Measurements from ENCODE around the gene CCNDBP1.
"Not testable (repeated sequence)": the region's sequence is repeated elsewhere in the genome, so short reads cannot be mapped to it uniquely, and the experiment has no call there.

CCNDBP1 gene

GRCh38 chr15:43194795-43195194 lies 9.6 kb downstream of the CCNDBP1 start:
- no peak for FAIRE-seq

DNA sequence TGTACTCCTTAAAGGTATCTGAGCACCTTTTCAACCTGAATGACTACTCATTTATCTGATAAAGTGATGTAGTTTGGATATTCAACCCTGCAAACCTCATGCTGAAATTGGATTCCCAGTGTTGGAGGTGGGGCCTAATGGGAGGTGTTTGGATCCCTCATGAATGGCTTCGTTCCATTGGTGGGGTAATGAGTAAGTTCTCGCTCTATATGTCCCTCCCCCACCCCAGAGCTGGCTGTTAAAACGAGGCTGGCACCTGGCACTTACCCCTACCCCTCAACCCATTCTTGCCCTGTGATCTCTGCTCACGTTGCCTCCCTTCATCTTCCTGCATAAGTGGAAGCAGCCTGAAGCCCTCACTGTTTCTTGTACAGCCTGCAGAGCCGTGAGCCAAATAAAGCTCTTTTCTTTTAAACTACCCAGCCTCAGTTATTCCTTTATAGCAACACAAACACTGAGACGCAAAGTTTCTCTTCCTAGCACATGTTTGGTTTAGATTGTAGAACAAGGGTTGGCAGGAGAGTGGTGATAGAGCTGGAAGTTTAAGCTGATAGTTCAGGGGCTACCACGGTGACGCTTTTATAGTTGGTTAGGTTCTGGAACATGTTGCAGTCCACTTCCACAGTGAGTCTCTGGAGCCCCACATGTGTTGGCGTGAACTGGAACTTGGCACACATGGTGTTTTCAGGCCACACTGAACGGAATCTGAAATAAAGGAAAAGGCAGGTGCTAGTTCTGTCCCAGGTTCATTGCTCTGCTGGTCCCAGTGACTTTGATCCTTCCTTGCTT lies 11.8 kb downstream of the CCNDBP1 start:
- FAIRE-seq, result no peak

DNA sequence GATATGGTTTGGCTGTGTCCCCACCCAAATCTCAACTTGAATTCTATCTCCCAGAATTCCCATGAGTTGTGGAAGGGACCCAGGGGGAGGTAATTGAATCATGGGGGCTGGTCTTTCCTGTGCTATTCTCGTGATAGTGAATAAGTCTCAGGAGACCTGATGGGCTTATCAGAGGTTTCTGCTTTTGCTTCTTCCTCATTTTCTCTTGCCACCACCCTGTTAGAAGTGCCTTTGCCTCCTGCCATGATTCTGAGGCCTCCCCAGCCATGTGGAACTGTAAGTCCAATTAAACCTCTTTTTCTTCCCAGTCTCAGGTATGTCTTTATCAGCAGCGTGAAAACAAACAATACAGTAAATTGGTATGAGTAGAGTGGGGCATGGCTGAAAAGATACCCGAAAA lies 12.6 kb downstream of the CCNDBP1 start:
- not testable (repeated sequence) for FAIRE-seq

- not testable (repeated sequence) for FAIRE-seq
Measured at GRCh38 chr15:43198556-43198955, 13.4 kb downstream of the CCNDBP1 start.

GRCh38 chr15:43198992-43199391 lies 13.8 kb downstream of the CCNDBP1 start:
- FAIRE-seq, result no peak

DNA sequence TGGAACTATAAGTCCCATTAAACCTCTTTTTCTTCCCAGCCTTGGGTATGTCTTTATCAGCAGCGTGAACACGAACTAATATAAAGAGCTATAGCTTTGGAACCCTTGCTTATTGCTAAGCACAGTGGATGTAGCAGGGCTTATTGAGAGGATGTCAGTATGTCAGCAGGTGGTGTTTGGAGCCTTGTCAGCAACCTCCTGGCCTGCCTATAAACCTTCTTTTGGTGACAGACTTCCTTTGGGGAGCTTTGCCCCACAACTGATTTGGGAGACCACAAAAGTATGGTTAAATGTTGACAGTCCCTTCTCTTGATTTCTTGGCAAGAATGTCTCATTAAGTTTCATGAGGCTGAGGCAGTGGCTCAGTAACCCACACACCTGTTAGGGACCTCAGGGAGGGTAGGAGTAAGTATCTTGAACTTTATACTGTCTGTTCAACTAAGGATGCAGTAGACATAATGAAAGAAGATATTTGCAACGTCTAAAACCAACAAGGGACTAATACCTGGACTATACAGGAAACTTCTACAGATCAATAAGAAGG lies 14.8 kb downstream of the CCNDBP1 start:
- FAIRE-seq, result no peak

DNA sequence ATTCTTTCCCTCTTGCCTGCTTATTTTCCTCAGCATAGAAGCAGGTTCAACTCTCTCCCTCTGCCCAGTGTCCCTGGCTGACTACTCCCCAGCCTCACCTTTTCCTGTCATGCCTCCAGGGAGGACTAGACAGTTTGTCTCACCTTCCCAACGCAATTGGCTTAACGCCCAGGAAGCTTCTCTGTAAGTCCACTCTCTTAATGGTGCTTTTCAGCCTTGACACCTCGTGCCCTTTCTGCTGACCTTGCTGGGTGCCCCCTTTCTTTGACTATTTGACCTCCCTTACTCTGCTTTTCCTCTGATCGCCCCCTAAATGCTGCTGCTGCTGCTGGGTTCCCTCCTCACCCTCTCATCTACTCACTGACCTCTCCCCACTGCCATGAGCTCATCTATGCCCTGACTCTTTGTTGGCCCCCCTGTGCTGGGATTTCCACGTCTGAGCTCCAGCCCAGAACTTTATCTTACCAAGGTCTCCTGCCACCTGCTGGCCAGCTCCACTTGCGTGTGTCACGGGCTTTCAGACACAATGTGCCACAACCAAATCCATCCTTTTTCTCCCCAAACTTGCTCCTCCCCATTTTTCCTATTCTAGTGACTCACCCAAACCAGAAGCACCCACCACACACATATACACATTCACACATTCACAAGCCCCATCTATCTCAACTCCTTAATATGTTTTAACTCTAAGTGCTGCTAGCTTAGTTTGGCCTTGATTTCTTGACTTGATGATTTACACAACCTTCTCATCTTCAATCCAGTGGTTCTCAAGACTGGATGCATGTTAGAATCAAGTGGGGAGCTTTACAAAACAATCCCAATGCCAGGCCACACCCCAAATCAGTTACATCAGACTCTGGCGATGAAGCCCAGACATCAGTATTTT lies 19.1 kb downstream of the CCNDBP1 start:
- no peak for FAIRE-seq

DNA sequence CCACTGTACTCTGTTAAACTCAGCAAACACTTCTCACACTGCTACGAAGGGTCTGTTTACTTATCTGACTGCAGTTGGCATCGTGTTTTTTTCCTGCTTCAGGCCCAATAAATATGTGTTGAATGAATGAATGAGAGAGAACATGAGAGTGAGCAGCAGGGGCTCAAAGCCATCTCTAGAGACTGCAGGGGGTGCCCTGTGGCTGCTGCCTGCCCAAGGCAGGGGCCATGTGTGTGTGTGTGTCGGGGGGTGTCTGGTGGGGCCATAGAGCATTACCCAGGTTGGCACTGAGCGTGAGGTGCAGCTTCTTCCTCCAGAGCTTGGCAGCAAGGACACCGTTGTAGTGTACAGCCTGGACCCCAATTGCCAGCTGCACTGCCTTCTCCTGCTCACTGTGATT lies 20.9 kb downstream of the CCNDBP1 start:
- FAIRE-seq, result no peak

DNA sequence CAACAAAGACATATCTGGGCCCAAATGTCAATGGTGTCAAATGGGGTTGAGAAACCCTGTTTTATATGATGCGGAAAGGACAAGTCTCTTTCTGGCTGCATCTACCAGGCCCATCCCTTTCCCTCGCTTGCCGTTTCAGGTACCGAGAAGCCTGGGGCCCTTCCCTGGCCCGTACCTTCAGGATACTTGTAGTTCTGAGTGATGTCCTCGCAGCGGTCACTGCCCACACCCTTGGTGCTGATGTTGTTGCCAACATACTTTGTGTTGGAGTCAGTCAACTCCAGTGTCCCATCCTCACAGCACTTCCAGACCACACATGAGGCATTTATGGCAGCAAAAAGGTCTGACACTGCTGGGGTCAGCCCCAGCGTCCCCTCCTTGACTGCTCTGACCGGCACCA lies 21.8 kb downstream of the CCNDBP1 start:
- FAIRE-seq, result no peak

DNA sequence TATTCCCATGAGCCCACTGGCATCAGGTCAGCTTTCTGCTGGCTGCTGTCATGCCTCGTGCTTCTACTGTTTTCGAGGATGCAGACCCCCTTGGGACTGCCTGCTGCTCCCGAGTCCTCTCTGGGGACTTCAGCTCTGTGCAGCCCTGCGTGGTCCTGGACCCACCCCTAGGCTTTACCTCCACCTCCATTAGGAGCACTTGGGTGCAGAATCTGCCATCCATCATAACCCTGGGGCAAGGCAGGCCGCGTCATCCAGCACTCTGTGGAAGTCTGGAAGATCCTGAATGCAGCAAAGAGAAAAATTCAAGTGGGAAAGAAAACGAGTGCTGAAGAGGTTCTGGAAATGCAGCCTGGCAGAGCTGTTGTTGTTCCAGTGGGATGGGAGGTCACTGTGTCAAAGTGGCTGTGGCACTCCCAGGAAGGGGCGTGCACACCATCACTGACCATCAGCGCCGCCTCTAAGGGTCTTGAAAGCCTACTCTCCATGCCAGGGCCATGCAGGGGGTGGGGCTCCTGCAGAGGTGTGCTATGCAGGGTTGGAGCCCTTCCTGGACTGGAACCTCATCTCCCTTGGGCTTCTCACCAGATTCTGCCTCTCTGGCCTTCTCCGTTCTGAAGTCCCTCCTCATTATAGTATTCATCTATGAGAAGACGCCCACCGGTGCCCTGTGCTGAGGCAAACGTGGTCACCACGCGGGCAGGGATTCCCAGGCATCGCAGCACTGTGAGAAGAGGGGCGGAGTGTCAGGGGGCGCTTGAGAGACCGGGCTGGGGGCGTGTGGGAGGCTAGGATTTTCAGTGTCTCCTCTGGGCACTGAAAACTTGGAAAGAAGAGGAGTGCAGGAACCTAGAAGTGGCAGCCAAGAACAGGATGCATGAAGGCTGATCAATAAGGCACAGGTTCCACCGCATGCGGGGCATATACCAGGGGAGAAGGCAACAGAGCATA lies 23.1 kb downstream of the CCNDBP1 start:
- no peak for FAIRE-seq

- no peak for FAIRE-seq
Measured at GRCh38 chr15:43209059-43209824, 24.0 kb downstream of the CCNDBP1 start.

DNA sequence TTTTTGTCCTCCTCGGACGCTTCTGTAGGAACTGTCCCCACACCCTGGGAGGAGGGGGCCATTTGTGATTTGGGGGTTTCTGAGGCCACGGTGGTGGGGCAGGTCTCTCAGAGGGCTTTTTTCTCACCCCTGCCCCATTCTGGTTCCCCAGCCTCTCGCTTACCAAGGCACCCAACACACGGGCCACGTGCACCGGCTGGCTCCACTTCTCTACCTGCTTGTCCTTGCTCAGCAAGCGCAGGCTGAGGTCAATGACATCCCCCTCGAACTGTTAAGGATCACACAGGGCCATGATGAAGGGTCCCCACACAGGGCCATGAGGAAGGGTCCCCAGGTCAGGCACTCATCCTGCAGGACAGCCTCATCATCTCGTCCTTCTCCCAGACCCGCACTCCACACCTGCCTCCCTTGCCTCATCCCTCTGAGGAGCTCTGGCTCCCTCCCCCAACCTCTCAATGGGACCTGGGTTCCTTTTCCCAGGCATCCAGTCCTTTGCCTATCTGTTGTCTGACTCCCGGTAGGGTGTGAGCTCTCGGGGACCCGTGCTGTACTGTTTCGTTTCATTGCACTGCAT lies 25.1 kb downstream of the CCNDBP1 start:
- FAIRE-seq, result no peak

DNA sequence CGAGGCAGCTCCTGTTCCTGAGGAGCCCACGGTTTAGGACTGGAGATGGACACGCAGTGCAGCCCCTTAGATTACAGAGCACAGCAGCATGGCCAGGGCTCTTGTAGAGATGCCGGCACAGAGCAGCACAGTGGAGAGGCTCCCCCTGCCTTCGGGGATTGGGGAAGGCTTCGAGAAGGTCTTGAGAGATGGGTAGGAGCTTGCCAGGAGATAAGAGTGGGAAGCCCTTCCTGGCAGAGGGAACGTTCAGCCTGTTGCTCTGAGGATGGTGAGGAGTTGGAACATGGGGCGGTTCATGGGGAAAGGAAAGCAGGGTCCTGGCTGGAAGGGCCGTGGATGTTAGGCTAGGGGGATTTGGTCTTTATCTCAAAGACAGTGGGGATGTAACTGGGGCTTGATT lies 25.6 kb downstream of the CCNDBP1 start:
- no peak for FAIRE-seq

DNA sequence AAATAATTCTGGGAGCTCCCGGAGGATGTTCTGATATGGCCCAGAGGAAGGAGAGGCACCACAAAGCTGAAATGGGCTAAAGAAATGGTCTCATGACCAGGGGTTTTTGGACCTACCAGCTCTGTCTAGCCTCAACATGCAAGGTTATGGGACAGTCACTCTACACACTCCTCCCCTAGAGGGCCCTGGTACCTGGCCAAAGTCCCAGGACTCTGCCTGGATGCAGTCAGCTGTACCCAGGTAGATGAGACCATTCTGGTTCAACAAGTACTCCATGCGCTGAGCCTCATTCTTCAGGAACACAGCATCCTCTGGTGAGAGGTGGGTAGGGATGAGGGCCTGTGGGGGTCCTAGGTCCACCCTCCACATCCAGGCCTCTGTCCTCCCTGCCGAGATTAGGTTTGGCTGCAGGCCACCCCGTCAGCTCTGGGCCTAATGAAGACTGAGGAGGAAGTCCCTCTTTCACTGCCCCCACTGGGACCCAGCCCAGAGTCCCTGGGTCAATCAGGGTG lies 26.1 kb downstream of the CCNDBP1 start:
- no peak for FAIRE-seq

- no peak for FAIRE-seq
Measured at GRCh38 chr15:43212299-43212698, 27.1 kb downstream of the CCNDBP1 start.

- no peak for FAIRE-seq
Measured at GRCh38 chr15:43212951-43213350, 27.7 kb downstream of the CCNDBP1 start.

GRCh38 chr15:43213466-43213865 lies 28.3 kb downstream of the CCNDBP1 start:
- FAIRE-seq, result no peak

DNA sequence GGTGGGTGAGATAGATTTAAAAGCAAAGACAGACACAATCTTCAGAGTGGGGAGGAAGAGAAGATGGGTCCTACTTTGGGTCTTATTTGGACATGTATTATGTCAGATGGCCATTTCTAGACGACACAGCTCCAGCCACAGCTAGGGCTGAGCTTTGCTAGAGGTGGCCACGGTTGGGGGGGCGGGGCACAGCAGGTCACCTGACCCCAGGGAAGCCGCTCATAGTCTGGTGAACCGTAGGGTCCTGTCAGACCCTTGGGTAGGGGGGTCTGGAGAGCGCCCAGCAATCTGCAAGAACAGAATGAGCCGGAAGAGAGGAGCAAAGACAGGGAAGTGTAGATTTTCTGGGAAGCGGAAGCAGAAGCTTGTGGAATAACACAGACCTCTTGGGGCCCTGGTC lies 29.0 kb downstream of the CCNDBP1 start:
- FAIRE-seq, result no peak

DNA sequence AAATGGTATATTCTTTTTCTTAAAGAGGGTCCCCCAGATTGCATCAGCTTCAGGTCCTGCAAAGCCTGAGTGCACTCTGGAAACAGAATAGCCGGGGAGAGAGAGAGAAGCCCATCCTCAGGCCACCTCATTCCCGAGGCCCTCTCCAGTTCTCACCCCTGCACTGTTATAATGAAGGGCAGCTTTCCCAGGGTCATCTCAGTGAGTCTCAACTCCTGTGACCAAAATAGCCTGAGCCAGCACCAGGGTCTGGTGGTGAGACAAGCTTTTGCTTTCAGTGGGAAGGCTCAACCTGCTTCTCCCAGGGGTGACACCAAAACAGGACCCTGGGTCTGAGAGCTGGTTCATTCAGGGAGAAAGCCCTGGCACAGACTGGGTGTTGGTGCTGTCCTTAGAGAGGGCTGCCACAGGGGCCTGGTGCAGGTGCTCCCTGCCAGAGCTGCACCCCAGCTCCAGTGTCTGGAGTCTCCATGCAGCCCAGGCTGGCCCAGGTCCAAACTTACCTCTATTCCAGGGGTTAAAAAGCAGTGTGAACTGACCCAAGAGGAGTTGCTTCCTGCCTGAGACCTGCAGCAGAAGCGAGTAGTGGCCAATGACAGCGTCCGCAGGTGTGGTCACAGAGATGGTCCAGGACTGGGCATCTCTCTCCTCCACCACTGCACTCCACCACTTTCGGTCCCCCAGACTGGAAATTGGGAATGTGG lies 29.5 kb downstream of the CCNDBP1 start:
- no peak for FAIRE-seq

- no peak for FAIRE-seq
Measured at GRCh38 chr15:43215961-43216360, 30.8 kb downstream of the CCNDBP1 start.

Data from G401.6 (cell line).